A673 (cell line): ENCODE results near the gene TNFRSF17. TPM values are rescaled to one million over a fixed set of nuclear protein-coding genes. Genes with fewer than 3 reads are reported as not detected.
A peak's percentile ranks its signal among the peaks of the same experiment; 100 is the strongest.

Source experiments
- BruUV-seq: library from RNA; stranded (reverse); fragments of 400-500 nt; replicated peaks from 2 replicates; lab custom pipeline; 2021; lab: Mats Ljungman, UMichigan
- CTCF ChIA-PET: fragments of 300-600 bp; sonication (Branson Sonifier 250); formaldehyde crosslinking; loops from one replicate; lab custom pipeline; 2022; ENCODE audit warnings: antibody characterized with exemption; lab: Charles Lee
- POLR2A ChIA-PET: fragments of 300-600 bp; sonication (Branson Sonifier 250); formaldehyde crosslinking; loops from one replicate; lab custom pipeline; 2022; ENCODE audit warnings: antibody characterized with exemption; ENCODE audit not compliant: low non-redundant PET; lab: Charles Lee
- DNase-seq: peaks from one replicate; pipeline ENCODE4 v3.0.0-alpha.2; 2015; ENCODE audit warnings: low spot score
- H3K27ac ChIP-seq: fragments of 200-600 bp; sonication (generic); 2 replicates; pipeline ENCODE4 v1.5.1; 2016; ENCODE audit warnings: mixed run types, low read depth, mild to moderate bottlenecking, mixed read lengths, antibody characterized with exemption, low read length; ENCODE audit not compliant: poor library complexity, severe bottlenecking
- H3K27me3 ChIP-seq: fragments of 200-600 bp; sonication (generic); replicated peaks from 2 replicates; pipeline ENCODE4 v1.6.1; 2017; ENCODE audit warnings: mixed run types, low read depth, mild to moderate bottlenecking, mixed read lengths, antibody characterized with exemption, low read length; ENCODE audit not compliant: insufficient read depth, poor library complexity
- H3K36me3 ChIP-seq: fragments of 200-600 bp; sonication (generic); 2 replicates; pipeline ENCODE4 v1.6.1; 2016; ENCODE audit warnings: mixed run types, mild to moderate bottlenecking, mixed read lengths, antibody characterized with exemption, low read length; ENCODE audit not compliant: insufficient read depth, poor library complexity, severe bottlenecking
- H3K4me1 ChIP-seq: fragments of 200-600 bp; sonication (generic); 2 replicates; pipeline ENCODE4 v1.6.1; 2017; ENCODE audit warnings: mixed run types, mild to moderate bottlenecking, mixed read lengths, antibody characterized with exemption, low read length; ENCODE audit not compliant: insufficient read depth, poor library complexity, severe bottlenecking
- H3K4me3 ChIP-seq: fragments of 200-600 bp; sonication (generic); 2 replicates; pipeline ENCODE4 v1.5.1; 2016; ENCODE audit warnings: low read depth, mixed run types, mild to moderate bottlenecking, mixed read lengths, low read length; ENCODE audit not compliant: poor library complexity, severe bottlenecking
- H3K9me3 ChIP-seq: fragments of 200-600 bp; sonication (generic); 2 replicates; pipeline ENCODE4 v1.6.1; 2016; ENCODE audit warnings: mixed run types, low read depth, mild to moderate bottlenecking, mixed read lengths, antibody characterized with exemption, low read length; ENCODE audit not compliant: poor library complexity, severe bottlenecking
- CTCF ChIP-seq: fragments of 300-800, 200-600 bp; sonication (generic); conservative IDR thresholded peaks from 2 replicates; pipeline ENCODE4 v1.5.1; 2017; ENCODE audit warnings: low read depth, mild to moderate bottlenecking, antibody characterized with exemption, low read length, moderate library complexity, mixed read lengths
- EZH2 ChIP-seq: fragments of 200-600 bp; sonication (generic); IDR thresholded peaks from 2 replicates; pipeline ENCODE4 v1.6.1; 2017; ENCODE audit warnings: borderline replicate concordance, low read depth, mild to moderate bottlenecking, mixed read lengths, antibody characterized with exemption, low read length; ENCODE audit not compliant: poor library complexity, severe bottlenecking
- intact Hi-C: fragments of 100-400 bp; cut with micrococcal nuclease; formaldehyde crosslinking; loops from one replicate; pipeline ENCODE4 v1.10.0; 2022; ENCODE audit not compliant: unreplicated experiment
- total RNA-seq: library from RNA; stranded (reverse); gene quantifications from 2 replicates; pipeline ENCODE4 v1.2.3, GENCODE V29; 2021

Gene TNFRSF17
- total RNA-seq, 1 experiment from 2014 or later, result not detected

- no TSS peak for BruUV-seq
- intact Hi-C loops, result no loop called here
- Histone ChIP-seq H3K9me3 (no peaks in the 10 kb centered on the region), H3K36me3 (no peaks in the 10 kb centered on the region), H3K4me1 (no peaks in the 10 kb centered on the region), H3K27me3 (no peaks in the 10 kb centered on the region), H3K27ac (no peak overlapping the region), H3K4me3 (no peak overlapping the region)
- ChIA-PET CTCF (interaction anchor here (0.6 kb wide), 1 partner anchor 271 kb away, joined by 4 read pairs; no protein-coding TSS in a partner anchor), POLR2A (no interaction called here)
- TF ChIP-seq EZH2 (no peak), CTCF (no peak)
- DNase-seq, result no peak
Measured at GRCh38 chr16:12000032-12000431, 35.0 kb downstream of the TNFRSF17 start.

- DNase-seq, result peak; percentile 56
- no peak for TF ChIP-seq CTCF
- BruUV-seq, result no TSS peak
- Histone ChIP-seq H3K4me3 (no peak overlapping the region), H3K27me3 (no peaks in the 10 kb centered on the region), H3K27ac (no peak overlapping the region), H3K4me1 (no peaks in the 10 kb centered on the region), H3K9me3 (no peaks in the 10 kb centered on the region), H3K36me3 (no peaks in the 10 kb centered on the region)
- ChIA-PET CTCF (no interaction called here), POLR2A (no interaction called here)
- intact Hi-C loops, result no loop called here
Measured at GRCh38 chr16:12002447-12003006, 37.5 kb downstream of the TNFRSF17 start.

DNA sequence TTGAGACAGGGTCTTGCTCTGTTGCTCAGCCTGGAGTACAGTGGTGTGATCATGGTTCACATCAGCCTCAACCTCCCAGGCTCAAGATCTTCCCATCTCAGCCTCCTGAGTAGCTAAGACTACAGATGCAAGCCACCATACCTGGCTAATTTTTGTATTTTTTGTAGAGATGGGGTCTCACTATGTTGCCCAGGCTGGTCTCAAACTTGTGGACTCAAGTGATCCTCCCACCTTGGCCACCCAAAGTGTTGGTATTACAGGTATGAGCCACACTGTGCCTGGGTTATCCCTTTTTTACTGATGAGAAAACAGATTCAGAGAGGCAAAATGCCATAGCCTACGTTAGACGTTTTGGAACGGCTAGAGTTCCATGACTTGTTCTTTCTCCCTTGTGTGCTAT lies 41.6 kb downstream of the TNFRSF17 start:
- BruUV-seq, result no TSS peak
- Histone ChIP-seq H3K36me3 (no peaks in the 10 kb centered on the region), H3K27ac (no peak overlapping the region), H3K27me3 (no peaks in the 10 kb centered on the region), H3K4me3 (no peak overlapping the region), H3K9me3 (no peaks in the 10 kb centered on the region), H3K4me1 (no peaks in the 10 kb centered on the region)
- TF ChIP-seq CTCF (no peak), EZH2 (no peak)
- ChIA-PET CTCF (no interaction called here), POLR2A (interaction anchor here (0.6 kb wide), 1 partner anchor 264 kb away, joined by 3 read pairs; the partner anchor contains the start of gene TXNDC11)
- no peak for DNase-seq
- intact Hi-C loops, result no loop called here
